Neural progenitor cell (in vitro differentiated cells): ENCODE data around the gene PLK5. TPM values are rescaled to one million over a fixed set of nuclear protein-coding genes. Genes with fewer than 3 reads are reported as not detected.

Experiments used
- DNase-seq: peaks from one replicate; pipeline ENCODE4 v3.0.0-alpha.2; 2016; ENCODE audit warnings: low spot score
- H2AFZ ChIP-seq: fragments of 200-600 bp; sonication (generic); replicated peaks from 2 replicates; pipeline ENCODE4 v1.6.1; 2016; ENCODE audit warnings: antibody characterized with exemption
- H3F3A ChIP-seq: fragments of 200-600 bp; sonication (generic); 2 replicates; pipeline ENCODE4 v1.6.1; 2016; ENCODE audit warnings: antibody characterized with exemption, low read depth
- H3K27ac ChIP-seq: fragments of 200-600 bp; sonication (generic); 2 replicates; pipeline ENCODE4 v1.5.1; 2016; ENCODE audit warnings: mild to moderate bottlenecking
- H3K27me3 ChIP-seq: fragments of 200-600 bp; sonication (generic); 2 replicates; pipeline ENCODE4 v1.6.1; 2016; ENCODE audit warnings: mild to moderate bottlenecking, moderate library complexity
- H3K36me3 ChIP-seq: fragments of 200-600 bp; sonication (generic); 2 replicates; pipeline ENCODE4 v1.5.1; 2016
- H3K4me1 ChIP-seq: fragments of 200-600 bp; sonication (generic); 2 replicates; pipeline ENCODE4 v1.6.1; 2016; ENCODE audit warnings: mixed run types
- H3K4me2 ChIP-seq: fragments of 200-600 bp; sonication (generic); 2 replicates; pipeline ENCODE4 v1.6.1; 2016
- H3K4me3 ChIP-seq: fragments of 200-600 bp; sonication (generic); 2 replicates; pipeline ENCODE4 v1.5.1; 2016
- H3K79me2 ChIP-seq: fragments of 200-600 bp; sonication (generic); 2 replicates; pipeline ENCODE4 v1.6.1; 2016; ENCODE audit warnings: low read depth
- H3K9ac ChIP-seq: fragments of 200-600 bp; sonication (generic); 2 replicates; pipeline ENCODE4 v1.6.1; 2016
- H3K9me3 ChIP-seq: fragments of 200-600 bp; sonication (generic); 2 replicates; pipeline ENCODE4 v1.5.1; 2016; ENCODE audit warnings: low read depth
- H4K20me1 ChIP-seq: fragments of 200-600 bp; sonication (generic); 2 replicates; pipeline ENCODE4 v1.6.1; 2016; ENCODE audit warnings: low read depth
- H3K27ac Mint-ChIP-seq: 3 replicates; pipeline ENCODE4 v1.8.0; 2021; ENCODE audit warnings: mixed read lengths
- H3K27me3 Mint-ChIP-seq: 2 replicates; pipeline ENCODE4 v1.8.0; 2022; ENCODE audit warnings: low read depth, mild to moderate bottlenecking, inconsistent platforms, moderate library complexity, mixed read lengths; ENCODE audit not compliant: insufficient read depth
- H3K36me3 Mint-ChIP-seq: 3 replicates; pipeline ENCODE4 v1.8.0; 2021; ENCODE audit warnings: mixed read lengths
- H3K4me1 Mint-ChIP-seq: 3 replicates; pipeline ENCODE4 v1.8.0; 2021; ENCODE audit warnings: mixed read lengths
- H3K4me3 Mint-ChIP-seq: 3 replicates; pipeline ENCODE4 v1.8.0; 2021; ENCODE audit warnings: mild to moderate bottlenecking, moderate library complexity, mixed read lengths
- H3K9me3 Mint-ChIP-seq: 3 replicates; pipeline ENCODE4 v1.8.0; 2020; ENCODE audit warnings: mixed read lengths
- CTCF ChIP-seq: fragments of 200-600 bp; sonication (generic); IDR thresholded peaks from 2 replicates; pipeline ENCODE4 v1.5.1; 2017; ENCODE audit warnings: antibody characterized with exemption, mild to moderate bottlenecking
- EZH2 ChIP-seq: fragments of 200-600 bp; sonication (generic); IDR thresholded peaks from 2 replicates; pipeline ENCODE4 v1.6.1; 2017; ENCODE audit warnings: antibody characterized with exemption, mild to moderate bottlenecking, moderate library complexity
- EZH2phosphoT487 ChIP-seq: fragments of 200-600 bp; sonication (generic); IDR thresholded peaks from 2 replicates; pipeline ENCODE4 v1.6.1; 2017; ENCODE audit warnings: antibody characterized with exemption
- total RNA-seq: library from RNA; depleted of rRNA; stranded (reverse); fragments of >200 nt; gene quantifications from 2 replicates; pipeline ENCODE4 v1.2.3, GENCODE V29; 2015; ENCODE audit warnings: low replicate concordance

Gene PLK5
- total RNA-seq, 1 donor from 2014 or later: not detected

DNA sequence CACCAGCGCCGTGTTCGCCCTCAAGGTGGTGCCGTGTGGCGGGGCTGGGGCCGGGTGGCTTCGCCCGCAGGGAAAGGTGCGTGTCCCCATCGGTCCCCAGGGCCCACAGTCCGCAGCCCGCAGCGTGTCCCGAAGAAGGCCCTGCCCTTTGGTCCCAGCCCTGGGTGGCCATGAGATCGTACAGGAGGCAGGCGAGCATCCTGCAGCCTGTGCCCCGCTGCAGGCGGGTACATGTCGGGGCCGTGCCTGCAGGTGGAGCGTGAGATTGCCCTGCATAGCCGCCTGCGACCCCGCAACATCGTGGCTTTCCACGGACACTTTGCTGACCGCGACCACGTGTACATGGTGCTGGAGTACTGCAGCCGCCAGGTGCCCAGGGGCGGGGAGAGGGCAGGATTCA is 1.5 kb downstream of the PLK5 start:
- Mint-ChIP-seq H3K9me3 (peaks cover 6% of the 10 kb centered on the region), H3K36me3 (peaks cover 5% of the 10 kb centered on the region), H3K4me3 (no peak overlapping the region), H3K27ac (no peak overlapping the region), H3K4me1 (peaks cover 9% of the 10 kb centered on the region), H3K27me3 (peaks cover 29% of the 10 kb centered on the region)
- H3K4me2 ChIP-seq: no peak overlapping the region
- H3K79me2 ChIP-seq: no peaks in the 10 kb centered on the region
- H4K20me1 ChIP-seq: peaks cover 13% of the 10 kb centered on the region
- H2AFZ ChIP-seq: no peak overlapping the region
- DNase-seq: no peak
- no peaks in the 10 kb centered on the region for H3K9me3 ChIP-seq
- H3K36me3 ChIP-seq: no peaks in the 10 kb centered on the region
- no peak overlapping the region for H3K4me3 ChIP-seq
- no peak overlapping the region for H3K27ac ChIP-seq
- no peaks in the 10 kb centered on the region for H3K4me1 ChIP-seq
- H3F3A ChIP-seq: peaks cover 21% of the 10 kb centered on the region
- H3K27me3 ChIP-seq: peaks cover 74% of the 10 kb centered on the region
- no peak for TF ChIP-seq EZH2
- no peak for TF ChIP-seq EZH2phosphoT487
- no peak for TF ChIP-seq CTCF
- no peak overlapping the region for H3K9ac ChIP-seq

- Mint-ChIP-seq H3K27ac (no peak overlapping the region), H3K36me3 (peaks cover 5% of the 10 kb centered on the region), H3K9me3 (peaks cover 6% of the 10 kb centered on the region), H3K4me3 (peak overlapping the region; percentile 62), H3K4me1 (peaks cover 9% of the 10 kb centered on the region), H3K27me3 (peaks cover 29% of the 10 kb centered on the region)
- Histone ChIP-seq H3K9me3 (no peaks in the 10 kb centered on the region), H3K36me3 (no peaks in the 10 kb centered on the region), H3F3A (peaks cover 21% of the 10 kb centered on the region), H3K27ac (no peak overlapping the region), H3K4me3 (no peak overlapping the region), H3K79me2 (no peaks in the 10 kb centered on the region), H4K20me1 (peaks cover 13% of the 10 kb centered on the region), H2AFZ (no peak overlapping the region), H3K9ac (no peak overlapping the region), H3K4me2 (no peak overlapping the region), H3K27me3 (peaks cover 67% of the 10 kb centered on the region), H3K4me1 (no peaks in the 10 kb centered on the region)
- no peak for TF ChIP-seq CTCF
- TF ChIP-seq EZH2: no peak
- TF ChIP-seq EZH2phosphoT487: no peak
- DNase-seq: no peak
Measured at GRCh38 chr19:1526066-1526778, 2.3 kb downstream of the PLK5 start.

GRCh38 chr19:1526979-1527649 is 3.2 kb downstream of the PLK5 start:
- Histone ChIP-seq H3F3A (peaks cover 18% of the 10 kb centered on the region), H4K20me1 (peaks cover 13% of the 10 kb centered on the region), H3K36me3 (no peaks in the 10 kb centered on the region), H3K9me3 (no peaks in the 10 kb centered on the region), H3K27ac (no peak overlapping the region), H3K4me1 (no peaks in the 10 kb centered on the region), H3K9ac (no peak overlapping the region), H3K27me3 (peaks cover 58% of the 10 kb centered on the region), H2AFZ (no peak overlapping the region), H3K4me3 (no peak overlapping the region), H3K4me2 (no peak overlapping the region), H3K79me2 (no peaks in the 10 kb centered on the region)
- Mint-ChIP-seq H3K36me3 (peaks cover 5% of the 10 kb centered on the region), H3K27me3 (peaks cover 31% of the 10 kb centered on the region), H3K9me3 (peaks cover 6% of the 10 kb centered on the region), H3K27ac (no peak overlapping the region), H3K4me3 (peak overlapping the region; percentile 64), H3K4me1 (peaks cover 7% of the 10 kb centered on the region)
- DNase-seq: no peak
- TF ChIP-seq EZH2 (no peak), CTCF (no peak), EZH2phosphoT487 (no peak)
